ENCODE measurements around the gene KIAA0232. TPM values are rescaled to one million over a fixed set of nuclear protein-coding genes. Genes with fewer than 3 reads are reported as not detected.

KIAA0232 gene
- total RNA-seq, 4 donors from 2014 or later, result 39.1 to 66.4 (median 60.4) TPM

- intact Hi-C loops (cut with DNase I; ENCODE audit: low total_unique reads) (no loop called here), in situ Hi-C loops (cut with MboI; ENCODE audit: low sequenced_read_pairs in 4 of 4) (no loop called here)
- Histone ChIP-seq H3K4me1 (peaks cover 41 to 42% of the 10 kb centered on the region in 2 donors), H3K36me3 (no peaks in the 10 kb centered on the region), H3K4me3 (no peak overlapping the region), H3K27ac (peak overlapping the region in 3 of 4 donors; percentile 44 to 69 (median 46)), H3K9me3 (no peaks in the 10 kb centered on the region), H3K27me3 (no peaks in the 10 kb centered on the region)
- no peak for ATAC-seq
- no peak for DNase-seq
- TF ChIP-seq CTCF (IDR thresholded peaks at IDR 0.05 in 4 of 5, conservative IDR thresholded peaks at IDR 0.05 in 1 of 5) (no peak), POLR2A (IDR thresholded peaks at IDR 0.05) (no peak)
These were observed 30.2 kb downstream of the KIAA0232 start for GRCh38 chr4:6812766-6813165.

- no peak for DNase-seq
- no peak overlapping the region for H3K4me3 ChIP-seq
- peak in 1 of 2 donors; percentile 46 for ATAC-seq
- peak overlapping the region in 3 of 4 donors; percentile 32 to 69 (median 45) for H3K27ac ChIP-seq
- no peaks in the 10 kb centered on the region for H3K9me3 ChIP-seq
- intact Hi-C loops (cut with DNase I; ENCODE audit: low total_unique reads), result no loop called here
- in situ Hi-C loops (cut with MboI; ENCODE audit: low sequenced_read_pairs in 4 of 4), result no loop called here
- H3K4me1 ChIP-seq, result peaks cover 31 to 38% of the 10 kb centered on the region in 2 donors
- no peak for TF ChIP-seq POLR2A (IDR thresholded peaks at IDR 0.05)
- TF ChIP-seq CTCF (IDR thresholded peaks at IDR 0.05 in 4 of 5, conservative IDR thresholded peaks at IDR 0.05 in 1 of 5), result no peak
- no peaks in the 10 kb centered on the region for H3K27me3 ChIP-seq
- H3K36me3 ChIP-seq, result no peaks in the 10 kb centered on the region
These were observed 31.2 kb downstream of the KIAA0232 start for GRCh38 chr4:6813725-6814124.

GRCh38 chr4:6815029-6815836, 32.7 kb downstream of the KIAA0232 start:
- intact Hi-C loops (cut with DNase I; ENCODE audit: low total_unique reads) (no loop called here), in situ Hi-C loops (cut with MboI; ENCODE audit: low sequenced_read_pairs in 4 of 4) (no loop called here)
- Histone ChIP-seq H3K4me1 (peaks cover 27 to 38% of the 10 kb centered on the region in 2 donors), H3K27ac (peak overlapping the region in 3 of 4 donors; percentile 19 to 69 (median 45)), H3K36me3 (no peaks in the 10 kb centered on the region), H3K27me3 (no peaks in the 10 kb centered on the region), H3K9me3 (no peaks in the 10 kb centered on the region), H3K4me3 (no peak overlapping the region)
- TF ChIP-seq POLR2A (IDR thresholded peaks at IDR 0.05), result no peak
- TF ChIP-seq CTCF (IDR thresholded peaks at IDR 0.05 in 4 of 5, conservative IDR thresholded peaks at IDR 0.05 in 1 of 5), result no peak
- DNase-seq, result no peak
- ATAC-seq, result no peak

GRCh38 chr4:6819295-6819694, 36.8 kb downstream of the KIAA0232 start:
- no peaks in the 10 kb centered on the region for H3K27me3 ChIP-seq
- peaks cover 0 to 2% of the 10 kb centered on the region in 2 donors for H3K36me3 ChIP-seq
- intact Hi-C loops (cut with DNase I; ENCODE audit: low total_unique reads), result no loop called here
- no peaks in the 10 kb centered on the region for H3K9me3 ChIP-seq
- no peak overlapping the region for H3K27ac ChIP-seq
- H3K4me1 ChIP-seq, result peaks cover 7 to 12% of the 10 kb centered on the region in 2 donors
- in situ Hi-C loops (cut with MboI; ENCODE audit: low sequenced_read_pairs in 4 of 4), result no loop called here
- ATAC-seq (no peak), DNase-seq (no peak)
- no peak overlapping the region for H3K4me3 ChIP-seq
- TF ChIP-seq POLR2A (IDR thresholded peaks at IDR 0.05), result no peak
- no peak for TF ChIP-seq CTCF (IDR thresholded peaks at IDR 0.05 in 4 of 5, conservative IDR thresholded peaks at IDR 0.05 in 1 of 5)
